ENCODE data around the gene SPARC.

The SPARC gene

DNA sequence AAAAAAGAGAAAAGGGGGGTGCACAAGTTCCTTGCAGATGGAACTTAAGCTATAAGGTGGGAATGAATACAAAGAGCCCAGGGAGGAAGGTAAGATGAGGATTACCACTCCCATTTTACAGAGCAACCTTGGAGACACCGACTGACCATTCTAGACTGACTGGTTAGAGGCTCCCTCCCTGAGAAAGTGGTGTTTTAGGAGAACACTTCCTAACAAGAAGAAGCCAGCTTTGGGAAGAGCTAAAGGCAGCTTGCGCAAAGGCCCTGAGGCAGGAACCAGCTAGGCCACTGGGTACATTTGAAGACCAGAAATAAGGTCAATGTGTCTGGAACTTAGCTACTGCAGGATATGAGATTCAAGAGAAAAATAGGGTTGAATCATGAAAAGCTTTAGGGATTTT is 38.6 kb downstream of the SPARC start:
- Histone ChIP-seq H3K9ac (ENCODE audit: low read length) (no peak overlapping the region), H3K9me3 (replicated peaks; ENCODE audit: insufficient read depth, low read length) (no peaks in the 10 kb centered on the region), H3K4me2 (ENCODE audit: low read depth, low read length) (no peak overlapping the region), H3K4me3 (ENCODE audit: low read length) (no peak overlapping the region), H3K4me1 (ENCODE audit: low read length) (no peaks in the 10 kb centered on the region), H2AFZ (ENCODE audit: low read length) (no peak overlapping the region), H3F3A (ENCODE audit: insufficient read depth, low read length) (no peaks in the 10 kb centered on the region), H3K79me2 (ENCODE audit: low read length) (no peaks in the 10 kb centered on the region), H3K9me2 (replicated peaks; ENCODE audit: insufficient read depth, low read length) (no peaks in the 10 kb centered on the region), H3K36me3 (replicated peaks; ENCODE audit: insufficient read depth, low read length) (no peaks in the 10 kb centered on the region), H3K27ac (ENCODE audit: low read length) (no peak overlapping the region), H3K27me3 (replicated peaks; ENCODE audit: insufficient read depth, low read length) (no peaks in the 10 kb centered on the region), H4K20me1 (ENCODE audit: insufficient read depth, low read length) (no peaks in the 10 kb centered on the region)
- TF ChIP-seq EZH2 (optimal IDR thresholded peaks at IDR 0.05; ENCODE audit: low read depth, low read length) (no peak), EZH2phosphoT487 (IDR thresholded peaks at IDR 0.05; ENCODE audit: low read length) (no peak)
- TF ChIP-seq, protein P1, sequence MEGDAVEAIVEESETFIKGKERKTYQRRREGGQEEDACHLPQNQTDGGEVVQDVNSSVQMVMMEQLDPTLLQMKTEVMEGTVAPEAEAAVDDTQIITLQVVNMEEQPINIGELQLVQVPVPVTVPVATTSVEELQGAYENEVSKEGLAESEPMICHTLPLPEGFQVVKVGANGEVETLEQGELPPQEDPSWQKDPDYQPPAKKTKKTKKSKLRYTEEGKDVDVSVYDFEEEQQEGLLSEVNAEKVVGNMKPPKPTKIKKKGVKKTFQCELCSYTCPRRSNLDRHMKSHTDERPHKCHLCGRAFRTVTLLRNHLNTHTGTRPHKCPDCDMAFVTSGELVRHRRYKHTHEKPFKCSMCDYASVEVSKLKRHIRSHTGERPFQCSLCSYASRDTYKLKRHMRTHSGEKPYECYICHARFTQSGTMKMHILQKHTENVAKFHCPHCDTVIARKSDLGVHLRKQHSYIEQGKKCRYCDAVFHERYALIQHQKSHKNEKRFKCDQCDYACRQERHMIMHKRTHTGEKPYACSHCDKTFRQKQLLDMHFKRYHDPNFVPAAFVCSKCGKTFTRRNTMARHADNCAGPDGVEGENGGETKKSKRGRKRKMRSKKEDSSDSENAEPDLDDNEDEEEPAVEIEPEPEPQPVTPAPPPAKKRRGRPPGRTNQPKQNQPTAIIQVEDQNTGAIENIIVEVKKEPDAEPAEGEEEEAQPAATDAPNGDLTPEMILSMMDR (IDR thresholded peaks at IDR 0.05; ENCODE audit: low read length) = no peak
- no peak for DNase-seq

GRCh38 chr5:151647320-151647861 is 39.3 kb downstream of the SPARC start:
- no peaks in the 10 kb centered on the region for H3K9me3 ChIP-seq (replicated peaks; ENCODE audit: insufficient read depth, low read length)
- no peaks in the 10 kb centered on the region for H3F3A ChIP-seq (ENCODE audit: insufficient read depth, low read length)
- no peaks in the 10 kb centered on the region for H3K79me2 ChIP-seq (ENCODE audit: low read length)
- no peak overlapping the region for H2AFZ ChIP-seq (ENCODE audit: low read length)
- no peaks in the 10 kb centered on the region for H3K27me3 ChIP-seq (replicated peaks; ENCODE audit: insufficient read depth, low read length)
- H3K9ac ChIP-seq (ENCODE audit: low read length) = no peak overlapping the region
- TF ChIP-seq EZH2 (optimal IDR thresholded peaks at IDR 0.05; ENCODE audit: low read depth, low read length) (no peak), EZH2phosphoT487 (IDR thresholded peaks at IDR 0.05; ENCODE audit: low read length) (no peak)
- TF ChIP-seq, protein P1 (IDR thresholded peaks at IDR 0.05; ENCODE audit: low read length) = no peak
- no peak overlapping the region for H3K27ac ChIP-seq (ENCODE audit: low read length)
- H3K4me3 ChIP-seq (ENCODE audit: low read length) = no peak overlapping the region
- no peaks in the 10 kb centered on the region for H3K4me1 ChIP-seq (ENCODE audit: low read length)
- no peaks in the 10 kb centered on the region for H3K9me2 ChIP-seq (replicated peaks; ENCODE audit: insufficient read depth, low read length)
- H4K20me1 ChIP-seq (ENCODE audit: insufficient read depth, low read length) = no peaks in the 10 kb centered on the region
- H3K36me3 ChIP-seq (replicated peaks; ENCODE audit: insufficient read depth, low read length) = no peaks in the 10 kb centered on the region
- DNase-seq = no peak
- H3K4me2 ChIP-seq (ENCODE audit: low read depth, low read length) = no peak overlapping the region

- Histone ChIP-seq H3K9me2 (replicated peaks; ENCODE audit: insufficient read depth, low read length) (no peaks in the 10 kb centered on the region), H3K27me3 (replicated peaks; ENCODE audit: insufficient read depth, low read length) (no peaks in the 10 kb centered on the region), H3K4me2 (ENCODE audit: low read depth, low read length) (no peak overlapping the region), H3K79me2 (ENCODE audit: low read length) (no peaks in the 10 kb centered on the region), H3K9me3 (replicated peaks; ENCODE audit: insufficient read depth, low read length) (no peaks in the 10 kb centered on the region), H3F3A (ENCODE audit: insufficient read depth, low read length) (no peaks in the 10 kb centered on the region), H3K4me1 (ENCODE audit: low read length) (no peaks in the 10 kb centered on the region), H4K20me1 (ENCODE audit: insufficient read depth, low read length) (no peaks in the 10 kb centered on the region), H3K9ac (ENCODE audit: low read length) (no peak overlapping the region), H3K27ac (ENCODE audit: low read length) (no peak overlapping the region), H3K36me3 (replicated peaks; ENCODE audit: insufficient read depth, low read length) (no peaks in the 10 kb centered on the region), H3K4me3 (ENCODE audit: low read length) (no peak overlapping the region), H2AFZ (ENCODE audit: low read length) (no peak overlapping the region)
- no peak for DNase-seq
- no peak for TF ChIP-seq EZH2 (optimal IDR thresholded peaks at IDR 0.05; ENCODE audit: low read depth, low read length)
- TF ChIP-seq, protein P1 (IDR thresholded peaks at IDR 0.05; ENCODE audit: low read length) = no peak
Measured at GRCh38 chr5:151646334-151646733, 40.4 kb downstream of the SPARC start.
